NCI-H446 (cell line): ENCODE data around the gene KCMF1.

Experiments
- DNase-seq, 2 experiments: peaks; one replicate each; lab custom pipeline; 2025; lab: John Stamatoyannopoulos, UW

KCMF1 gene

DNA sequence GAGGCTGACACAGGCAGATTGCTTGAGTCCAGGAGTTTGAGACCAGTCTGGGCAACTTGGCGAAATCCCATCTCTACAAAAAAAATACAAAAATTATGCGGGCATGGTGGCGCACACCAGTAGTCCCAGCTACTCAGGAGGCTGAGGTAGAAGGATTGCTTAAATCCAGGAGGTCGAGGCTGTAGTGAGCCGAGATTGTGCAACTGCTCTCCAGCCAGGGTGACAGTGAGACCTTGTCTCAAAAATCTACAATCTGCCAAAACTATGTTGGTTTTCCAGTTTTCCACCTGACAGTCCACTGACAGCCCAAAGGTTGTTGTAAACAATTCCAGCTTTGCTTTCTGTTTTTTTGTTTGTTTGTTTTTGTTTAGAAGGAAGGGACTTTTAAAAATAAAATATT is 51.3 kb downstream of the KCMF1 start:
- no peak for DNase-seq

DNA sequence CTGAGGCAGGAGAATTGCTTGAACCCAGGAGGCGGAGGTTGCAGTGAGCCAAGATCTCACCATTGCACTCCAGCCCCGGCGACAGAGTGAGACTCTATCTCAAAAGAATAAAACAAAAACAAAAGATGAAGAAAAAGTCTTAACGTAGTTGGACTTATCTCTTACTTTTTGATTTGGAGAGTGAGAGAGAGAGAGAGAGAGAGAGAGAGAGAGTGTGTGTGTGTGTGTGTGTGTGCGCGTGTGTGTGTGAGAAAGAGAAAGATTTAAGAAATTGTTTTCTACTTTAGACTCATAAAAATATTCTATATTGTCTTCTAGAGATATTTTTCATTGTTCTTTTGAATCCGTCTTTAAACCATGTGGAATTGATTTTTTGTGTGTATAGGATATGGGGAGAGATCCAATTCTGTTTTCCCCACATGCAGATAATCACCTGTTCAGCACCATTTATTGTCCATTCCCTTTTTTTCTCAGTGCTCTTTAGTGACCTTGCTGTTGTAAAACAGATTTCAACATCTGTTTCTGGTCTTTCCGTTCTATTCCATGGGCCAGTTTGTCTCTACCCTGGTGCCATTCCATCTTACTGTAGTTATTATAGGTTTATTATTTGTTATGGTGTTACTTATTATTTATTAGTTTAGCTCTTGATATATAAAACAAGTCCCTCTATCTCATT is 53.5 kb downstream of the KCMF1 start:
- DNase-seq, result no peak

DNA sequence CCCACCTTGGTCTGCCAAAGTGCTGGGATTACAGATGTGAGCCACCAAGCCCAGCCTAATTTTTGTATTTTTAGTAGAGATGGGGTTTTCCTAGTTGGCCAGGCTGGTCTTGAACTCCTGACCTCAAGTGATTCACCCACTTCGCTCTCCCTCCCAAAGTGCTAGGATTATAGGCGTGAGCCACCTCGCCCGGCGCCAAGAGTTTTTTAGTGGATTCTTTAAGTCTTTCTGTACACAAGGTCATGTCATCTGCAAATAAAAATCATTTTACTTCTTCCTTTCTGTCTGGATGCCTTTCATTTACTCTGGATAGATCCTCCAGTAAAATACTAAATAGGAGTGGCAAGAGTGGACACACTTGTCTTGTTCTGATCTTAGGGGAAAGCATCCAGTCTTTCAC is 61.7 kb downstream of the KCMF1 start:
- DNase-seq, result no peak

DNA sequence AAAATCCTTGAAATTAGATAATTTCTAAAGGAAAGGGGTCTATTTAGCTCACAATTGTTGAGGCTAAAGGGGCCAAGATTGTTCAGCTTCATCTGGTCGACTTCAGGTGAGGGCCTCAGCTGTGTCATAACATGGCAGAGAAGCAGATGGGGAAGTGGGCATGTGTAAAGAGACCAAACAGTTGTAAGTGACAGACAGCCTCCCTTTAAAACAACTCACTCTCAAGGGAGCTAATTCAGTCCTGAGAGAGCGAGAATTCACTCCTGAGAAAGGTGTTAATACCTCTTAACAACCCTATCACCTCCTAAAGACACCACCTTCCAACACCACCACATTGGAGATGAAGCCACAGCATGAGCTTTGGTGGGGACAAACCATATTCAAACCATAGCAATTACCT is 62.4 kb downstream of the KCMF1 start:
- no peak for DNase-seq

DNA sequence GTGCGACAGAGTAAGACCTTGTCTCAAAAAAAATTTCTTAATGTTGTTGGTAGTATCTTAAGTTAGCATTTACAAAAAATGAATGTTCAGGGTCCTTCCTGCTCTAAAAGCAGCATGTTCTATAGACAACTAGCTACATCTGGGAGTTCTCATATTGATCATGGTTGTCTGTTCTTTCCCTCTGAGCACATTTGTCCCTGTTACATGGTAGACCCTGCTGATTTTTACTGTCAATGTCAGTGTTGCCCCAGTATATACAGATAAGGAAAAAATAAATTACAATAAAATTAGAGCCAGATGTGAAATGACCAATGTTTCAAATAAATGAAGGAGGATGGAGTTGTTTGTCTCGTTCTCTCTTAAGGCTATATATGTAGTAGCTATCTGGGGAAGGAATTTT is 63.2 kb downstream of the KCMF1 start:
- no peak for DNase-seq

DNA sequence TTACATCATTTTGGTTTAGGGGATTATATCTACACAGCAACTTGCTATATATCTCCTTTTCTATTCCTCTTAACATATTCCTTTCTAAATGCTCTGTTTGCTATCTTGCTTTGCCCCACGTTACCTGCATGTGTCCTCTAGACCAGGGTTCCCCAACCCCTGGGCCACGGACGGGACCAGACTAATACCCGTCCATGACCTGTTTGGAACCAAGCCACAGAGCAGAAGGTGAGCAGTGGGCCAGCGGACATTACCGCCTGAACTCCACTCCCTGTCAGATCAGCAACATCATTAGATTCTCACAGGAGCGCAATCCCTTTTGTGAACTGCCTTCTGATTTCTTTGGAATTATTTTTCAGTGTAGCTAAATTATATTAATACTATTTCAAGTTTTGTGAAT is 66.7 kb downstream of the KCMF1 start:
- DNase-seq, result no peak

DNA sequence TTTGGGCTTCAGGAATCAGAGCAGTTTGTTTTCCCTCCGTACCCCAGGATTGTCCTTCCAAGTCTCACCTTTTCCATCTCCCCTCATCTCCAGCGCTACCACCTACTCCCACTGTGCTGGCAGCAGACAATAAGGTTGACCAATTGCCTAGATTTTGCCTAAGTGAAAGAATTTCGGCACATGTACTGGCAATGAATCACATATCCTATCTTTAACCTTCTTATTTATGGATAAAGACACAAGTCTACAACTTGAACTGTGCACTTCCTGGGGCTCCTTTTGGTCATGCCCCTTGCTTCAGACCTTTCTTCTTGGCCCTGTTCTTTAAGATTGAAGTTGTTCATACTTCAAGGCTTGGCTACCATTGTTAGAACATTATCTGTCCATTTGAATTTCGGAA is 71.4 kb downstream of the KCMF1 start:
- no peak for DNase-seq

DNA sequence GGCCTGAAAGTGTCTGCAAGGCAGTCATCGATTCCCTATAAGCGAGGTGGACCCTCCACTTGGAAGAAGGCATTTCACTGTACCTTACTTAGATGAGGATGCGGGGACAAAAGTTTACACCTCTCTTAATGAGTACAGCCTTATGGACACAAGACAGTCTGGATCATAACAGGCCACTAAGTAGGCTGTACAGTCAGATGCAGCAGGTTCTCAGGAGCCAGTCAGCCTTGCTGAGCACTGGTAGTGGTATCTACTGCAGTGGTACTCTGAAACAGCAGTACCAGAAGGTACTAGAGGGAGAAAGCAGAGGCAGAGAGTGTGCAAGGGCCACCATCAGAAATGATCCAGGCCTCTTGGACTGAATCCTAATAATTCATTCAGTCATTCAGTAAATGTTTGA is 77.6 kb downstream of the KCMF1 start:
- no peak for DNase-seq

DNA sequence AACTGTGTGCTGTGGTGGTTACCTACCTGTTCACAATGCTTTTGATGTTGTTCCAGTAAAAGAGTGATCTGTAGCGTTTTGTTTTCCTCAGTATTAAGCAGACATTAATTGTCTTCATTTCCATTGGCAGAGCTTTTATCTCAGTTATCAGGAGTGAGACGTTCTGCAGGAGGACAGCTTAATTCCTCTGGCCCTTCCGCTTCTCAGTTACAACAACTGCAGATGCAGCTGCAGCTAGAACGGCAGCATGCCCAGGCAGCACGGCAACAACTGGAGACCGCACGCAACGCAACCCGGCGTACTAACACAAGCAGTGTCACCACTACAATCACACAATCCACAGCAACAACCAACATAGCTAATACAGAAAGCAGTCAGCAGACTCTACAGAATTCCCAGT is 78.3 kb downstream of the KCMF1 start:
- DNase-seq, result no peak

DNA sequence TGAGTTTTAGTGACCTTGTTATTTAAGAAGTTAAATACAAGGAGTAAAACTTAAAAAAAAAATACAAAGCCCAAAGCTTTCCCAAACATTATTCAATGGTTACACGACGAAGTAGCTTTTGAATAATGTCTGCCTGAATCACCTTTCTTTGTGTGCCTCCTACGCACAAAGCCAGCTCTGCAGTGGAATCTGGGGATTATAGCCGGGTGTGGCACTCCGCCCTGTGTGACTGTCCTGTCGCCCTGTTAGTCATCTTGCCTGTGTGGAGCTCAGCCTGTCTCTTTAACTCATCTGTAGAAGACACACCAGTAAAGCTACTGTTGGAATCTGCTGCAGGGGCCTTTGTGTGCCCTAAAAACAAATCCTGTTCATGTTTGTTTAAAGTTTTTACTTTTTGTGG is 82.8 kb downstream of the KCMF1 start:
- no peak for DNase-seq

DNA sequence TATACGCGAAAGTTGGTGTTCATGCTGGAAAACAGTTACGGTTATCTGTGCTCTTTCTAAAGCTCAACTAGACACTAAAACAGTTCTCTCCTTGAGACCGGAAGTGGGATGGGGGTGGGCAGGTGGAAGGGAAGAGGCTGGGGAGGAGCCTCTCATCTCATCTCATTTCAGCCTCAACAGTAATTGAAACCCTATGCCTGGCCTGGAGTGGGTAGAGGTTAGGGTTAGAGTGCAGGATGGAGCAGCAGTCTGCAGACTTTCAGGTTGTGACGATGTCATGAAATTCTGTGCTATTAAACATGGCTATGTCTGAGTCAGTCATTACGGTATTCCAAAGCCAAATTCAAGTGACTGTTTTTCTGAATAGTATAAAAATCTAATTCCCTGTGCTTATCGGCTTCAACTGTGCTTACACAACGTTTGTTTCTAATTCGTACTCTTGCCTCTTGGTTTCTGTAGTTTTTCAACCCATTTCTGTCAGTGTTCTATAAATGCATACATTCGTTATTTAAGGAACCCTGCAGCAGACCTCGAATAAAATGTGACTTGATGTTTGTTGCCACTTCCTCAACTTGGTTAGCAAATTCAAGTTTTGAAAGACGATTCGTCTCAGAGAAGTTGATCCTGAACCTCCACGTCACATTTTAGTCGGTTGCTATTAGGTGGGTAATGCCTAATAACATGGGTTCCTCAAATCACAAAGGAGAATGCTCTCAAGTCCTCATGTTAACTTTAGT is 86.4 kb downstream of the KCMF1 start:
- DNase-seq, result no peak

DNA sequence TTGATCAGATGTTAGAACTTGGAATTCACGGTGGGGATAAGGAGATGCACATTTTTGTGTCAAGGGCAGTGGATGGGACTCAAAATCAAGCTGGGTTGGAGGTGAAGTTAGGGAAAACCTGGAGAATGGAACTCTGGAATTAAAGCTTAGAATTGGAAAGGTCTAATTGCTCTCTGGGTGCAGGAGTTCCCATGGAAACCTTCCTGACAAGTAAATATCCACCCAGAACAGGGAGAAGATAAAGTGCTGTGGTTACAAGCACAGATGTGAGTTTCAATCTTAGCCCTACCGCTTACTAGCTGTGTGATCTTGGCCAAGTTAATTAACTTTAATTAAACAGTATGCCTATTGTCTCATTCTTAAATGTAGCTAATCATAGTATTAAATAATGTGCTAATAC is 90.9 kb downstream of the KCMF1 start:
- no peak for DNase-seq

DNA sequence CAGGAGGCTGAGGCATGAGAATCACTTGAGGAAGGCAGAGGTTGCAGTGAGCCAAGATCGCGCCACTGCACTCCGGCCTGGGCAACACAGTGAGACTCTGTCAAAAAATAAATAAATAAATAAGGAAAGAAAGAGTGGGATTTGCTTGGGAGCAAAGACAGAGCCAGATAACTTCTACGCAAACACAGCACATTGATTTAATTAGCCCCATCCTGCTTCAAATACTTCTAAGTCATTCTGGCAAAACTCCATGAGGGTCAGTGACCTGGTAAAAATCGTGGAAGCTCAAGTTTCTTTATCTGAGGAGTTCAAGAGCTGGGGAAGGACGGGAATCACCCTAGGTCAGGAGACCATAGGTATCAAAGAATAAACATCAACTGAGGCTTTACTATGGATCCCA is 91.6 kb downstream of the KCMF1 start:
- no peak for DNase-seq

DNA sequence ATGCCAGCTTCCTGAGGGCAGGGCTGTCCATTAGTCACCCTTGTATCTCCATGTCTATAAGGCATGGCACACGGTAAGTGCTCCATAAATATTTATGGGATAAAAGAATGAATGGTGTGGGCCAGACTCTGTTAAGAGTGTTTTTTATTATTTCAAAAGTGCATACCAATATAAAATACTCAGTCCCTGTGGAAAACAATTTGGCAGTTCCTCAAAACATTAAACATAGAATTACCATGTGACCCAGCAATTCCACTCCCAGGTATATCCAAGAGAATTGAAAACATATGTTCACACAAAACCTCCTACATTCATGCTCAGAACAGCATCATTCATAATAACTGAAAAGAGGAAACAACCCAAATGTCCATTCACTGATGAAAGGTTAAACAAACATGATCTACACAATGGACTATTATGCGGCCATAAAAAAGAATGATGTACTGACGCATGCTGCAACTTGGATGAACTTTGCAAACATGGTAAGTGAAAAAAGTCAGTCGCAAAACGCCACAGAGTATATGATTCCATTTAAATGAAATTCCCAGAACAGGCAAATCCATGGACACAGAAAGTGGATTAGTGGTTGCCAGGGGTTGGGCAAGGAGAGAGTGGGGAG is 93.1 kb downstream of the KCMF1 start:
- no peak for DNase-seq

DNA sequence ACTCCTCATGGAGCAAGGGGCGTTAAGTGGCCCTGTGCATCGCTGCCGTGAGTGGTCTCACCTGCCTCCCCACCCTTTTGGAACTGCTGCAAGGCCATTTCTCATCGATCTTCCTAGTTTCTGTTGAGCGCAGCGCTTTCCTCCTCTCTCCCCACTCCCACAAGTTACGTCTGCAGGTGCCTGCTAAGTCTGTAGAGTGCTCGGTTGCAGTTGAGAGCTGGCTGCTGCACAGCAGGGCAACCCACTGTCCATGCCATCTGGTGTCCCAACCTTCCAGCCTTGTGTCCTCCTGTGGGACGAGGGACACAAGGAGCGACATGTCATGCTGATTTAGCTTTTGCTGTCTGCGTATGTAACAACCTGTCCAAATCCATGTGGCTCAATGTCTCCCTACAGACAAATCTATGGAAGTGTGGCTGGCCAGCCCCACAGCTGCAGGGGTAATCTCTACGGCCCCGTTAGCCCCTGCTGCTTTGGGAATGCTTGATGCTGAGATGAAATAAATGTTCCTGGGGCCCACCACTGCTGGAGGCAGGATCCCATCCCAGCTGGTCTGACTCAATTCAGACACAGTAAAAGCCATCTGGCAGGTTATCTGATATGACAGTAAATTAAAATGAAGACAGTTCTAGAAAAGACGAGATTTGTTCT is 94.1 kb downstream of the KCMF1 start:
- no peak for DNase-seq

DNA sequence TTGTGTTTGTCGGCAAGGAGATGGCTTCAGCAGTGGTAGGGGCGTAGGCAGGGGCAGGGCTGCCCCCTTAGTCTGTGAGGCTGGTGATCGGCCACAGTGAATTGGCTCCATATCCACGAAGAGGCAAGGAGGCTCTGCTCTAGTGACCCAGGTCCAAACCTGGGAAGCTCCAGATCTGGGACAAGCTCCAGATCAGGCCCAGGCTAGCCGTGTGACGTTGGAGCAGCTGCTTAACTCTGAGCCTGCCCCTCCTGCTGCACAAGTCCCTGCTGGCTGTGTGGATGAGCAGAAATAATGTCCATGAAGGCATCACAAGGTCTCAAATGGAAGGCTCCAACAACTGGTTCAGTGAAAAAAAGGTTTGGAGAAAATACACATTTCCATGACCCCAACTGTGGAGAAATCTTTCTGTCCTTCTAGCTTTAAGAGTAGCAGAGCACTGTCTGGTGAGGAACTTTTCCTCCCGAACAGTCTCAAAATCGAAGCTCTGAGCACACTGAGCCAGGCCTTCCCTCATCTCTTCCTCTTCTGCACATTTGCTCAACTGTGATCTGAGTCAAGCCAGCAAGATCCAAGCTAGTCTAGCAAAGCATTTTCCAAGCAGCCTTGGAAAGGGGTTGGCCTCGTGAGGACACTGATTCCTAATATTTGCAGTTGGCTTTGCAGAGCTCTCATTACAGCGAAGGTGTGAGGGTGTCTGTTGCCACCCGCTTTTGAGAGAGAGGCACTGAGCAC is 95.2 kb downstream of the KCMF1 start:
- no peak for DNase-seq

DNA sequence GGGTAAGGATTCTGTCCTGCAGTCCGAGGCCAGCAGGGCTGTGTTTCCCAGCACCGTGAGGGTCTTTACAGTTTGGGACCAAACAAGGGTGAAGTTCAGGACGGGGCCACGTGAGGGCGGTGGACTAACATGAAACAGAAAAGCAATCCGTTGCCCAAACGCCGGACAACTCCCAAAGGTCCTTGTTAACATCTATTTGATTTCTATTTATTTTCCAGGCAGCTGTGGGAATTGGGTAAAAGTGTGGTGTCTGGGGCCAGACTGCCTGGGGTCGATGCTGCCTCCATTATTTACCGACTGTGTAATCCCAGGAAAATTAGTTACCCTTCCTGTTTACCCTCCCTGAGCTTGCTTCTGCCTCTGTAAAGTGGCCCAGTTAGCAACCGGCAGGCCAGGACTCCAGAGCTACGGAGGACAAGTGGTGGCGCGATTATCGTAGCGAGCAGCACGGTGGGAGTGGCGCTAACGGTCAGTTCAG is 96.0 kb downstream of the KCMF1 start:
- peak; percentile 47 to 60 for DNase-seq

DNA sequence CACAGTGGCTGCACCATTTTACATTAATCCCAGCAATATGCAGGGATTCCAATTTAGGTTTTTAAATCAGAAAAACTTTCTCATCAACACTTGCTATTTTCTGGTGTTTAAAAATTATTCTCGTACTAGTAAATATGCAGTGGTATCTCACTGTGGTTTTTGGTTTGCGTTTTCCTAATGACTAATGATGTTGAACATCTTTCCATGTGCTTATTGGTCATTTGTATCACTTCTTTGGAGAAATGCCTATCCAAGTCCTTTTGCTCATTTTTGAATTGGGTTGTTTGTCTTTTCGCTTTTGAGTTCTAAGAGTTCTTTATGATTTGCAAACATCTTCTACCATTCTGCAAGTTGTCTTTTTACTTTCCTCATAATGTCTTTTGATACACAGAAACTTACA is 100.1 kb downstream of the KCMF1 start:
- no peak for DNase-seq

DNA sequence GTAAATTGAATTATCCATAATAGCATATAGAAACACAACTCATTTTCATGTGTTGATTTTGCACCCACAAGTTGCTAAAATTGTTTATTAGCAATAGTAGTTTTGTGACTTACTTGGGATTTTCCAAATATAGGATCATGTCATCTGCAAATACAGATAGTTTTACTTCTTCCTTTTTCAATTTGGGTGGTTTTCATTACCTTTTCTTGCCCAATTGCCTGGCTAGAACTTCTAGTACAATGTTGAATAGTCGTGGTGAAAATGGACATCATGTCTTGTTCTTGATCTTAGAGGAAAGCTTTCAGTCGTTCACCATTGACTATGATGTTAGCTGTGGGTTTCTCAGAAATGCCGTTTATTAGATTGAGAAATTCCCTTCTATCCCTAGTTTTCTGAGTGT is 102.1 kb downstream of the KCMF1 start:
- DNase-seq, result no peak

DNA sequence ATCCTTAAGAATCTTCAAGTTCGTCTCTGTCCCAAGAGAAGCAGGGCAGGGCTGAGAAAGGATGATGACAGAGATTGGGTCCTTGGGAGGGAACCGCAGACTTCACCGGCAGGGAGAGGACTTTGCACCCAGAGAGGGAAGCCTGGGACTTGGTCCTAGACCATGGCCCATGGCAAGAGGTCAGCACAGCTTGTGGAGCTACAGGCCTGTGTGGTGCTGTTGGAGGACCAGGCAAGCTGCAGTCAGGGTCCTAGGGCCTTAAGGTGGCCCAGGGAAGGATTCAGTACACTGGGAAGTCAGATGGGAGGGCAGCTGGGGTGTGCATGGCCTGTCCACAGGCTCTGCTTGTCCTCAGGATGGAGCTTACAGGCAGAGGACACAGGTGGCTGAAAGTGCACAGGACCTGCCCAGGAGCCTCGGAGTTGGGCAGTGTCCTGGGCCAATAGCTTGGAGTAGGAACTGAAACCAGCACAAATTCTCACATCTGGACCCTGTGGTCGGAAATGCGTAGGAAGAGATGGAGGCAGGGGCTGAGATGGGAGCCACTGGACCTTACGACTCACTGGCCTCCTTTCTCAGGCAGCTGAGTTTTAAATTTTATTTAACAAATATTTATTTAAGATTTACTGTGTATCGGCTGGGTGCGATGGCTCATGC is 105.8 kb downstream of the KCMF1 start:
- no peak for DNase-seq

DNA sequence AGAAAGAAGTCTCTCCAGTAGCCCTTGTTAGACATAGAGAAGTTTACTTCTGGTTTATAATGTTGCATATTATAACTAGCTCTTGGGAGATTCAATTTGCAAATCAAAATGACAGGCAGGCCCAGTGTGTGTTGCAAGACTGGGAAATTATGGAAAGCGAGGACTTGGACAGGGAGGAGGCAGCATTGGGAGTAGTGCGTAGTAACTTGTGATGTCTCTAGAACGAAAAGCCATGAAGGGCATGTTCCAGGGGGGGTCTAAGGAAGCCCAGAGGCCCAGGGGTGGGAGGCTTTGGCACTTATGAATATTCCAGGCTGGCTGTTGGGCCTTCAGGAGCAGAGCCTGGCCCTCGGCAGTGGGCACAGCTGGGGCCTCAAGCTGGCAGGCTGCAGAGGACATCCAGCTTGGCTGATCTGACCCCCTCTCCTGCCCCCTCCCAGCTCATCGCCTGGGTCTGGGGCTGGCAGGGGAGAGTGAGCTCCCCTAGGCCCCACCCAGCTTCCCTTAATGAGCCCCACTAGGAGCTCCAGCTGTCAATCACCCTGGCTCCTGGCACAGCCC is 107.0 kb downstream of the KCMF1 start:
- no peak for DNase-seq
